AG09309 (cell line): Measurements from ENCODE around the gene KLF3.

Source experiments
- DNase-seq: peaks from one replicate; pipeline ENCODE4 v3.0.0-alpha.2; 2010; ENCODE audit warnings: low read depth
- H3K4me3 ChIP-seq: 2 replicates; pipeline ENCODE4 v1.5.1; 2011; ENCODE audit warnings: mild to moderate bottlenecking, low read depth, low read length, moderate library complexity; ENCODE audit not compliant: control insufficient read depth
- TF ChIP-seq, protein P1 (sequence below): IDR thresholded peaks from 2 replicates; pipeline ENCODE4 v1.5.1; 2011; ENCODE audit warnings: mild to moderate bottlenecking, low read depth, low read length, inconsistent platforms; ENCODE audit not compliant: insufficient read depth, control insufficient read depth; ENCODE audit errors: missing control alignments

Gene KLF3

DNA sequence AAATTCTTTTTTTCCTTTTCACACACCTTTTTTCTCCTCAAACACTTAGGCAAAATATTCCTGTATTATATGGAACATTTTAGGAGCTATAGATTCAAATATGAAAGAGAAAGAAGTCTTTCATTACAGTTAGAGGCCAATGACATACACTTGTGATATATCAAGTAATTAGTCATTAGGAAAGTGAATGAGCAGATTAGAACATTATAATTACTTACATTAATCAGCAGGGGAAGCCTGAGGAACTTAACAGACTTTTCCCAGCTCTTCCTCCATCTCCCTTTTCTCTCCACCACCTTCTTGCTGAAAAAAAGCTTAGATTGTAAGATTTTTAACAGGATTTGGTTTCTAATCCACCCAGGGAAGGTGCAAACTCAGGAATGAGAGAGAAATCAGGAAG, 29.6 kb downstream of the KLF3 start:
- no peak for DNase-seq
- H3K4me3 ChIP-seq: no peak overlapping the region
- TF ChIP-seq, protein P1, sequence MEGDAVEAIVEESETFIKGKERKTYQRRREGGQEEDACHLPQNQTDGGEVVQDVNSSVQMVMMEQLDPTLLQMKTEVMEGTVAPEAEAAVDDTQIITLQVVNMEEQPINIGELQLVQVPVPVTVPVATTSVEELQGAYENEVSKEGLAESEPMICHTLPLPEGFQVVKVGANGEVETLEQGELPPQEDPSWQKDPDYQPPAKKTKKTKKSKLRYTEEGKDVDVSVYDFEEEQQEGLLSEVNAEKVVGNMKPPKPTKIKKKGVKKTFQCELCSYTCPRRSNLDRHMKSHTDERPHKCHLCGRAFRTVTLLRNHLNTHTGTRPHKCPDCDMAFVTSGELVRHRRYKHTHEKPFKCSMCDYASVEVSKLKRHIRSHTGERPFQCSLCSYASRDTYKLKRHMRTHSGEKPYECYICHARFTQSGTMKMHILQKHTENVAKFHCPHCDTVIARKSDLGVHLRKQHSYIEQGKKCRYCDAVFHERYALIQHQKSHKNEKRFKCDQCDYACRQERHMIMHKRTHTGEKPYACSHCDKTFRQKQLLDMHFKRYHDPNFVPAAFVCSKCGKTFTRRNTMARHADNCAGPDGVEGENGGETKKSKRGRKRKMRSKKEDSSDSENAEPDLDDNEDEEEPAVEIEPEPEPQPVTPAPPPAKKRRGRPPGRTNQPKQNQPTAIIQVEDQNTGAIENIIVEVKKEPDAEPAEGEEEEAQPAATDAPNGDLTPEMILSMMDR: no peak

DNA sequence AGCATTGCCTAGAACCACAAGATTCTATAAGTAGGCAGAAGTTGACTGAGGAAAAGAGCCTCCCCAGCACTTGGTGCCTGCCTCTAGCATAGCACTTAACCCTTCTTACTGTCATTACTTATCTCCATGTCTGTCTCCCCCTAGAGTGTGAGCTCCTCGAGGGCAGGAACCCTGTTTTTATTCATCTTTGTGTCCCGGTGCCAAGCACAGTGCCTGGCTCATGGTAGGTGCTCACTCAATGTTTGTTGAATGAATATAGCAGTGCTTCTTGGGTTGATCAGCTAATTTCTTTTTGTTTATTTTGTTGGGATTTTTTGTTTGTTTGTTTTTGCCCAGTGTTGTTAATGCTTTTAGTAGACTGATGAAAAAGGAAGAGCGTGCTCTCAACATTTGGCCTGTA, 30.3 kb downstream of the KLF3 start:
- H3K4me3 ChIP-seq: no peak overlapping the region
- TF ChIP-seq, protein P1: no peak
- no peak for DNase-seq

DNA sequence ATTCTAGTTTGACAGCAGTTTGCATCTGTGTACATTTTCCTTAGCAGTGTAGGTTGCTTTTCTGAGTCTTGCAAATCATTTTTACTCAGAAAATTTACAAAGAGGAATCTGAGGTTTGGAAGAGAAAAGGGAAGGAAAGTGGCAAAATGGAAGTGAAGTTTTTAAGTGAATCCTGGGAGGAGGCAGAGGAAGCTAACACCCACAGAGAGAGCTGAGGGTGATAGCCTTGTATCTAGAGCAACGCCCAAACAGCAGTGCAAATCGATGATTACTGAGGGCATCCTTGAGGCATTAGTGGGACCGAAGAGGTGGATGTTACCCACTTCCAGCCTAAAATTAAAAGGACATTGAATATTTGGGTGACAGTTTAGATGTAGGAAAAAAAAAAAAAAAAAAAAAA, 31.8 kb downstream of the KLF3 start:
- DNase-seq: no peak
- TF ChIP-seq, protein P1: no peak
- no peak overlapping the region for H3K4me3 ChIP-seq

DNA sequence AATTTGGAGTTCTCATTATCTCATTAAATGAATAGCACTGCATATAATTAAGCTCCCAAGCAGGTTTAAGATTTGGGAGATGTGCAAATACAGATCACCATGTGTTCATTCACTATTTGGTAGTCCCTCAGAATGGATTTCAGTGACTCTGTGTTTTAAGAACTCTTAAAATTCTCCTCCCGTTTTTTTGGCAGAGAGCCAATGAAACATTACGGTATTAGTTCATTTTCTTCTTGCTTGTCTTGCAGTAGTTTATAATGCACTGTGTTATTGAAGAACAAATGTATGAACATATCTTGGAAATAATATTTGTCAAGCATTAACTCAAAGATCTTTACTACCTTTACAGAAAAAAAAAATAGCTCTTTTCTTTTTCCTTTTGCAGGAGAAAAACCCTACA, 32.7 kb downstream of the KLF3 start:
- TF ChIP-seq, protein P1: no peak
- no peak for DNase-seq
- H3K4me3 ChIP-seq: no peak overlapping the region

DNA sequence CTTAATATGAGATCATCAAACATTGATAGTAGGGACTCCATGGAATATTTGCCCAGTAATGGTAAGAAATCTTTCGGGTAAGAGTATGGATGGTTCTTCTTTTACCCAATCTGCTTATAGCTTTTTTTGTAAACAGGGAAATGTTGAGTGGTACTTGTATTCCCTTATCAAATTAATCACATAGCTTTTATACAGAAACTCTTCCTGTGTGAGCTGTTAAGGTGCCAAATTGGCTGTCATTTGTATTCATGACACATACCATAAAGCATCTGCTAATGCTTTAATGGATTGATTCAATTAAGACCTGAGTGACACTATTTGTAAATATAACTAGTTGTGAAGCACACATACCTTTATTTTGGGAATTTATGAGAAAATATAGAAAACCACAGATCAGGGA, 34.2 kb downstream of the KLF3 start:
- H3K4me3 ChIP-seq: no peak overlapping the region
- TF ChIP-seq, protein P1: no peak
- DNase-seq: no peak

DNA sequence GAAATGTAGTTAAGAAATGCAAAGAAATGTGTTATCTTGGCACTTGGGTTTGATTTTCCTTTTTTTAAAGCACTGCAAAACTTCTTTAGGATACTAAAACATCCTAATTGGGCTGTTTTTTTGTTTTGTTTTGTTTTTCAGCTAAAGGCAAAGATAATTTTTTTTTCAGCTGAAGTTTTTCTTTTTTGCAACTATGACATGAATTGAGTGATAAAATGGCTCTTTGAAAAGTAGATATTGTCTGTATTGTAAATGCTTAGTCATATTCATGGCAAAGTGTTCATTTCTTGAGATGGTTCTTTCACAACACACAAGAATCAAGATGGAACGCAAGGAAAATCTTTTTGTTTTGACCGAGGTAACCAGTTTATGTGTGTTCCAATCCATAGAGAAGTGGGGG, 35.1 kb downstream of the KLF3 start:
- no peak overlapping the region for H3K4me3 ChIP-seq
- no peak for DNase-seq
- TF ChIP-seq, protein P1: no peak

DNA sequence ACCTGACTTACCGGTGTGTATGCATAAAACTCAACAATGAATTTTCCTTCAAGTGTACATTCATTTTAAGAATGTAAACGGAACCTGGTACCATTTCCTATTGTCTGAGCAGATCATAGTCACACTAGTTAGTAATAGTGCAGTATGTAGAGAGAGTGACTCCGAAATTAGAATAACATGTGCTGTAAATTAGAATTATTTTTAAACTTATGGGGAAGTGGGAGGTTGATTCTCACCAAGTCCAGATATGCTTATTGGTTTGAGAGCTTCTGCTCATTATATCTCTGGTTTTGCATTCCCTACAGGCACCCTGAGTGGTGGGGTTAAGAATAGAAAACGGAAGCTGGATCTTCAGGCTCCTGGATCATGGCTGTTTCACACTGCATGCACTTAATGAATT, 39.6 kb downstream of the KLF3 start:
- H3K4me3 ChIP-seq: no peak overlapping the region
- TF ChIP-seq, protein P1: no peak
- DNase-seq: no peak
